ENCODE measurements around the gene CACNA1G.

CACNA1G gene

GRCh38 chr17:50586421-50587247, 26.1 kb downstream of the CACNA1G start:
- no peak for TF ChIP-seq CTCF (IDR thresholded peaks at IDR 0.05)
- no peak overlapping the region for H3K27ac ChIP-seq

GRCh38 chr17:50587571-50587970, 27.1 kb downstream of the CACNA1G start:
- TF ChIP-seq CTCF (IDR thresholded peaks at IDR 0.05), result no peak
- TF ChIP-seq ZFX (IDR thresholded peaks at IDR 0.05; ENCODE audit: borderline replicate concordance), result no peak

GRCh38 chr17:50588391-50589049, 28.0 kb downstream of the CACNA1G start:
- TF ChIP-seq CTCF (IDR thresholded peaks at IDR 0.05) (no peak), ZFX (IDR thresholded peaks at IDR 0.05; ENCODE audit: borderline replicate concordance) (no peak)
- no peak overlapping the region for H3K27ac ChIP-seq

More at GRCh38 chr17:50587571-50587970, 27.1 kb downstream of the CACNA1G start:
- H3K27ac ChIP-seq, result no peak overlapping the region

GRCh38 chr17:50589095-50589705, 28.7 kb downstream of the CACNA1G start:
- TF ChIP-seq ZFX (IDR thresholded peaks at IDR 0.05; ENCODE audit: borderline replicate concordance) (no peak), CTCF (IDR thresholded peaks at IDR 0.05) (no peak)
- H3K27ac ChIP-seq, result no peak overlapping the region

- TF ChIP-seq CTCF (IDR thresholded peaks at IDR 0.05), result no peak
- no peak for TF ChIP-seq ZFX (IDR thresholded peaks at IDR 0.05; ENCODE audit: borderline replicate concordance)
- no peak overlapping the region for H3K27ac ChIP-seq
These were observed 30.6 kb downstream of the CACNA1G start for GRCh38 chr17:50590946-50591737.

- TF ChIP-seq CTCF (IDR thresholded peaks at IDR 0.05), result no peak
- no peak for TF ChIP-seq ZFX (IDR thresholded peaks at IDR 0.05; ENCODE audit: borderline replicate concordance)
- H3K27ac ChIP-seq, result no peak overlapping the region
These were observed 32.8 kb downstream of the CACNA1G start for GRCh38 chr17:50593321-50593720.

Data from 22Rv1 (cell line).